Astrocyte (in vitro differentiated cells and primary cell): Measurements from ENCODE around the gene TNP2. TPM values are rescaled to one million over a fixed set of nuclear protein-coding genes. Genes with fewer than 3 reads are reported as not detected.

ENCODE experiments used
- DNase-seq: peaks from one replicate; pipeline ENCODE4 v3.0.0-alpha.2; 2010; ENCODE audit warnings: low read depth
- FAIRE-seq: peaks from 2 replicates; lab custom pipeline; 2011; peaks lifted over from hg19 to GRCh38; lab: Jason Lieb, UNC
- H2AFZ ChIP-seq: 2 replicates; pipeline ENCODE4 v1.6.0; 2012; ENCODE audit warnings: low read depth, low read length, inconsistent platforms
- H3K27ac ChIP-seq: 2 replicates; pipeline ENCODE4 v1.5.1; 2011; ENCODE audit warnings: low read depth, low read length, inconsistent platforms
- H3K27me3 ChIP-seq: 2 replicates; pipeline ENCODE4 v1.6.0; 2011; ENCODE audit warnings: low read length, inconsistent platforms; ENCODE audit not compliant: insufficient read depth
- H3K36me3 ChIP-seq: 2 replicates; pipeline ENCODE4 v1.5.1; 2011; ENCODE audit warnings: low read length, inconsistent platforms; ENCODE audit not compliant: insufficient read depth
- H3K4me1 ChIP-seq: 2 replicates; pipeline ENCODE4 v1.5.1; 2011; ENCODE audit warnings: low read length, inconsistent platforms; ENCODE audit not compliant: insufficient read depth
- H3K4me2 ChIP-seq: 2 replicates; pipeline ENCODE4 v1.6.0; 2012; ENCODE audit warnings: low read length, inconsistent platforms
- H3K4me3 ChIP-seq: 2 replicates; pipeline ENCODE4 v1.5.1; 2011; ENCODE audit warnings: low read depth, mild to moderate bottlenecking, low read length, inconsistent platforms; ENCODE audit not compliant: insufficient read depth
- H3K79me2 ChIP-seq: 2 replicates; pipeline ENCODE4 v1.6.0; 2012; ENCODE audit warnings: mild to moderate bottlenecking, low read length, inconsistent platforms; ENCODE audit not compliant: insufficient read depth
- H3K9ac ChIP-seq: 2 replicates; pipeline ENCODE4 v1.6.0; 2012; ENCODE audit warnings: mild to moderate bottlenecking, low read length, inconsistent platforms
- H3K9me3 ChIP-seq: 2 replicates; pipeline ENCODE4 v1.5.1; 2012; ENCODE audit warnings: low read depth, mild to moderate bottlenecking, low read length, inconsistent platforms; ENCODE audit not compliant: insufficient read depth
- H4K20me1 ChIP-seq: 2 replicates; pipeline ENCODE4 v1.6.0; 2012; ENCODE audit warnings: low read length, inconsistent platforms; ENCODE audit not compliant: insufficient read depth
- H3K27ac Mint-ChIP-seq: one replicate; pipeline ENCODE4 v1.8.0; 2021; ENCODE audit warnings: mild to moderate bottlenecking, mixed read lengths; ENCODE audit not compliant: unreplicated experiment
- H3K27me3 Mint-ChIP-seq: one replicate; pipeline ENCODE4 v1.8.0; 2021; ENCODE audit warnings: low read depth, mixed read lengths; ENCODE audit not compliant: unreplicated experiment
- H3K36me3 Mint-ChIP-seq: one replicate; pipeline ENCODE4 v1.8.0; 2021; ENCODE audit warnings: low read depth, mixed read lengths; ENCODE audit not compliant: unreplicated experiment
- H3K4me1 Mint-ChIP-seq: one replicate; pipeline ENCODE4 v1.8.0; 2021; ENCODE audit warnings: low read depth, mixed read lengths; ENCODE audit not compliant: unreplicated experiment
- H3K4me3 Mint-ChIP-seq: one replicate; pipeline ENCODE4 v1.8.0; 2021; ENCODE audit warnings: mild to moderate bottlenecking, moderate library complexity, mixed read lengths; ENCODE audit not compliant: unreplicated experiment
- H3K9me3 Mint-ChIP-seq: one replicate; pipeline ENCODE4 v1.8.0; 2021; ENCODE audit warnings: mild to moderate bottlenecking, mixed read lengths; ENCODE audit not compliant: unreplicated experiment
- CTCF ChIP-seq: IDR thresholded peaks from 2 replicates; pipeline ENCODE4 v1.5.1; 2011; ENCODE audit warnings: low read depth, mild to moderate bottlenecking, inconsistent platforms, low read length, moderate library complexity; ENCODE audit not compliant: insufficient read depth
- EZH2 ChIP-seq: IDR thresholded peaks from 2 replicates; pipeline ENCODE4 v1.6.1; 2012; ENCODE audit warnings: mild to moderate bottlenecking, low read length, inconsistent platforms; ENCODE audit not compliant: insufficient read depth
- total RNA-seq: library from RNA; stranded (reverse); gene quantifications from 2 replicates; pipeline ENCODE4 v1.2.1, GENCODE V29; 2021

Gene TNP2
- total RNA-seq, 1 donor from 2014 or later, result not detected

- DNase-seq (no peak), FAIRE-seq (no peak)
- Histone ChIP-seq H3K36me3 (no peaks in the 10 kb centered on the region), H3K4me3 (no peak overlapping the region), H3K9me3 (no peaks in the 10 kb centered on the region), H3K79me2 (peaks cover 26% of the 10 kb centered on the region), H4K20me1 (peaks cover 45% of the 10 kb centered on the region), H3K9ac (no peak overlapping the region), H3K27me3 (no peaks in the 10 kb centered on the region), H3K4me2 (no peak overlapping the region), H2AFZ (no peak overlapping the region), H3K4me1 (peaks cover 32% of the 10 kb centered on the region), H3K27ac (no peak overlapping the region)
- Mint-ChIP-seq H3K4me3 (no peak overlapping the region), H3K4me1 (peaks cover 16% of the 10 kb centered on the region), H3K36me3 (peaks cover 2% of the 10 kb centered on the region), H3K27me3 (no peaks in the 10 kb centered on the region), H3K27ac (peak overlapping the region; percentile 9), H3K9me3 (no peaks in the 10 kb centered on the region)
- no peak for TF ChIP-seq CTCF
Measured at GRCh38 chr16:11250091-11250785, 18.9 kb downstream of the TNP2 start.

- TF ChIP-seq EZH2 (no peak), CTCF (no peak)
- Mint-ChIP-seq H3K9me3 (no peaks in the 10 kb centered on the region), H3K27me3 (peaks cover 2% of the 10 kb centered on the region), H3K4me1 (peaks cover 16% of the 10 kb centered on the region), H3K27ac (no peak overlapping the region), H3K4me3 (peak overlapping the region; percentile 57), H3K36me3 (peaks cover 2% of the 10 kb centered on the region)
- Histone ChIP-seq H3K27me3 (no peaks in the 10 kb centered on the region), H3K36me3 (no peaks in the 10 kb centered on the region), H3K27ac (no peak overlapping the region), H3K79me2 (peaks cover 18% of the 10 kb centered on the region), H4K20me1 (peaks cover 37% of the 10 kb centered on the region), H3K4me3 (no peak overlapping the region), H3K9me3 (no peaks in the 10 kb centered on the region), H3K9ac (no peak overlapping the region), H2AFZ (no peak overlapping the region), H3K4me1 (peaks cover 27% of the 10 kb centered on the region), H3K4me2 (no peak overlapping the region)
- FAIRE-seq (no peak), DNase-seq (no peak)
Measured at GRCh38 chr16:11249233-11250061, 19.7 kb downstream of the TNP2 start.
